SK-N-SH treated with all-trans-retinoic acid at 6 μM for 48 hours (cell line): ENCODE results near the gene OLFML2A.
"Not testable (repeated sequence)": the region's sequence is repeated elsewhere in the genome, so short reads cannot be mapped to it uniquely, and the experiment has no call there.

ENCODE experiments used
- ATAC-seq: fragments of 200-7000 bp; cut with Tn5 transposase; 3 replicates; pipeline ENCODE4 v1.9.1; 2020; ENCODE audit warnings: mild to moderate bottlenecking, moderate library complexity
- ARNTL ChIP-seq: fragments of 450-650 bp; formaldehyde crosslinking; IDR thresholded peaks from 2 replicates; pipeline ENCODE4 v1.5.0; 2020; ENCODE audit warnings: low read depth, mild to moderate bottlenecking, moderate library complexity, borderline replicate concordance
- BACH2 ChIP-seq: fragments of 250-450 bp; sonication (Bioruptor Pico); IDR thresholded peaks from 2 replicates; pipeline ENCODE4 v1.9.0; 2021; ENCODE audit warnings: mild to moderate bottlenecking, borderline replicate concordance
- CSDC2 ChIP-seq: fragments of 250-450 bp; sonication (Bioruptor Pico); IDR thresholded peaks from 2 replicates; pipeline ENCODE4 v1.5.0; 2020; ENCODE audit warnings: mild to moderate bottlenecking, moderate library complexity
- ESRRG ChIP-seq: fragments of 250-450 bp; sonication (Bioruptor Pico); IDR thresholded peaks from 2 replicates; pipeline ENCODE4 v1.6.1; 2021; ENCODE audit warnings: mild to moderate bottlenecking
- GLIS3 ChIP-seq: fragments of 250-450 bp; sonication (Bioruptor Pico); IDR thresholded peaks from 2 replicates; pipeline ENCODE4 v1.5.0; 2020; ENCODE audit warnings: mild to moderate bottlenecking, moderate library complexity
- ISL1 ChIP-seq: fragments of 250-450 bp; sonication (Bioruptor Pico); IDR thresholded peaks from 2 replicates; pipeline ENCODE4 v2.1.2; 2022; ENCODE audit warnings: mild to moderate bottlenecking, moderate library complexity
- OSR1 ChIP-seq: fragments of 250-450 bp; sonication (Bioruptor Pico); IDR thresholded peaks from 2 replicates; pipeline ENCODE4 v1.8.0; 2022; ENCODE audit warnings: moderate library complexity, mild to moderate bottlenecking, inconsistent platforms
- PPARA ChIP-seq: fragments of 250-450 bp; sonication (Bioruptor Pico); IDR thresholded peaks from 2 replicates; pipeline ENCODE4 v1.5.0; 2020; ENCODE audit warnings: mild to moderate bottlenecking, borderline replicate concordance
- SNAI2 ChIP-seq: fragments of 250-450 bp; sonication (Bioruptor Pico); IDR thresholded peaks from 2 replicates; pipeline ENCODE4 v1.5.0; 2020; ENCODE audit warnings: mild to moderate bottlenecking, moderate library complexity
- TCF4 ChIP-seq: fragments of 250-450 bp; sonication (Bioruptor Pico); IDR thresholded peaks from 2 replicates; pipeline ENCODE4 v1.8.0; 2021; ENCODE audit warnings: mild to moderate bottlenecking, moderate library complexity, borderline replicate concordance
- TOX ChIP-seq: fragments of 250-450 bp; sonication (Bioruptor Pico); IDR thresholded peaks from 2 replicates; pipeline ENCODE4 v1.8.0; 2021; ENCODE audit warnings: mild to moderate bottlenecking, moderate library complexity, borderline replicate concordance
- ZC3H10 ChIP-seq: fragments of 250-450 bp; sonication (Bioruptor Pico); IDR thresholded peaks from 2 replicates; pipeline ENCODE4 v1.5.1; 2021; ENCODE audit warnings: mild to moderate bottlenecking, moderate library complexity
- ZFP3 ChIP-seq: fragments of 250-450 bp; sonication (Bioruptor Pico); IDR thresholded peaks from 2 replicates; pipeline ENCODE4 v1.5.0; 2020; ENCODE audit warnings: mild to moderate bottlenecking, moderate library complexity
- ZFP30 ChIP-seq: fragments of 450-650 bp; formaldehyde crosslinking; IDR thresholded peaks from 2 replicates; pipeline ENCODE4 v1.5.0; 2022; ENCODE audit warnings: mild to moderate bottlenecking, moderate library complexity
- ZNF565 ChIP-seq: fragments of 450-650 bp; formaldehyde crosslinking; conservative IDR thresholded peaks from 2 replicates; pipeline ENCODE4 v1.5.0; 2020; ENCODE audit warnings: low read depth, mild to moderate bottlenecking, moderate library complexity
- ZNF70 ChIP-seq: fragments of 450-650 bp; formaldehyde crosslinking; IDR thresholded peaks from 2 replicates; pipeline ENCODE4 v1.5.0; 2020; ENCODE audit warnings: mild to moderate bottlenecking, moderate library complexity
- ZNF8 ChIP-seq: fragments of 450-650 bp; formaldehyde crosslinking; IDR thresholded peaks from 2 replicates; pipeline ENCODE4 v1.5.0; 2020; ENCODE audit warnings: mild to moderate bottlenecking, moderate library complexity
- TF ChIP-seq, protein P1 (sequence below): fragments of 250-450 bp; sonication (Bioruptor Pico); IDR thresholded peaks from 2 replicates; pipeline ENCODE4 v1.8.0; 2021; ENCODE audit warnings: low read depth, mild to moderate bottlenecking, moderate library complexity, borderline replicate concordance
- TF ChIP-seq, protein P2 (sequence below): fragments of 250-450 bp; sonication (Bioruptor Pico); IDR thresholded peaks from 2 replicates; pipeline ENCODE4 v1.5.1; 2020; ENCODE audit warnings: low read depth, mild to moderate bottlenecking, moderate library complexity
- TF ChIP-seq, protein P3 (sequence below): fragments of 250-450 bp; sonication (Bioruptor Pico); IDR thresholded peaks from 2 replicates; pipeline ENCODE4 v1.8.0; 2020; ENCODE audit warnings: mild to moderate bottlenecking, moderate library complexity, borderline replicate concordance
- TF ChIP-seq, protein P4 (sequence below): fragments of 250-450 bp; sonication (Bioruptor Pico); IDR thresholded peaks from 2 replicates; pipeline ENCODE4 v1.5.0; 2020; ENCODE audit warnings: mild to moderate bottlenecking, moderate library complexity
- TF ChIP-seq, protein P5 (sequence below): fragments of 250-450 bp; sonication (Bioruptor Pico); IDR thresholded peaks from 2 replicates; pipeline ENCODE4 v1.5.1; 2021; ENCODE audit warnings: mild to moderate bottlenecking, moderate library complexity

Gene OLFML2A

GRCh38 chr9:124835026-124835557 is 58.2 kb downstream of the OLFML2A start:
- TF ChIP-seq CSDC2: no peak
- TF ChIP-seq ISL1 (CRISPR knock-in tag): no peak
- TF ChIP-seq ZC3H10 (CRISPR knock-in tag): no peak
- TF ChIP-seq ZNF565 (CRISPR knock-in tag): no peak
- no peak for TF ChIP-seq GLIS3
- TF ChIP-seq TOX (CRISPR knock-in tag): no peak
- no peak for TF ChIP-seq SNAI2 (CRISPR knock-in tag)
- no peak for TF ChIP-seq ESRRG (CRISPR knock-in tag)
- TF ChIP-seq ZFP30: no peak
- no peak for TF ChIP-seq ZFP3 (CRISPR knock-in tag)
- peak; percentile 65 for ATAC-seq

DNA sequence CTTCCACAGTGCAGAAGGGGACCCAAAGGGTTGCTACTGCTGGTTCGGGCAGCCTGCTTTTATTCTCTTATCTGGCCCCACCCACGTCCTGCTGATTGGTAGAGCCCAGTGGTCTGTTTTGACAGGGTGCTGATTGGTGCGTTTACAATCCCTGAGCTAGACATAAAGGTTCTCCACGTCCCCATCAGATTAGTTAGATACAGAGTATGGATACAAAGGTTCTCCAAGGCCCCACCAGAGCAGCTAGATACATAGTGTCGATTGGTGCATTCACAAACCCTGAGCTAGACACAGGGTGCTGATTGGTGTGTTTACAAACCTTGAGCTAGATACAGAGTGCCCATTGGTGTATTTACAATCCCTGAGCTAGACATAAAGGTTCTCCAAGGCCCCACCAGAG is 61.2 kb downstream of the OLFML2A start:
- ATAC-seq: not testable (repeated sequence)

GRCh38 chr9:124838567-124839275 is 61.8 kb downstream of the OLFML2A start:
- not testable (repeated sequence) for ATAC-seq

DNA sequence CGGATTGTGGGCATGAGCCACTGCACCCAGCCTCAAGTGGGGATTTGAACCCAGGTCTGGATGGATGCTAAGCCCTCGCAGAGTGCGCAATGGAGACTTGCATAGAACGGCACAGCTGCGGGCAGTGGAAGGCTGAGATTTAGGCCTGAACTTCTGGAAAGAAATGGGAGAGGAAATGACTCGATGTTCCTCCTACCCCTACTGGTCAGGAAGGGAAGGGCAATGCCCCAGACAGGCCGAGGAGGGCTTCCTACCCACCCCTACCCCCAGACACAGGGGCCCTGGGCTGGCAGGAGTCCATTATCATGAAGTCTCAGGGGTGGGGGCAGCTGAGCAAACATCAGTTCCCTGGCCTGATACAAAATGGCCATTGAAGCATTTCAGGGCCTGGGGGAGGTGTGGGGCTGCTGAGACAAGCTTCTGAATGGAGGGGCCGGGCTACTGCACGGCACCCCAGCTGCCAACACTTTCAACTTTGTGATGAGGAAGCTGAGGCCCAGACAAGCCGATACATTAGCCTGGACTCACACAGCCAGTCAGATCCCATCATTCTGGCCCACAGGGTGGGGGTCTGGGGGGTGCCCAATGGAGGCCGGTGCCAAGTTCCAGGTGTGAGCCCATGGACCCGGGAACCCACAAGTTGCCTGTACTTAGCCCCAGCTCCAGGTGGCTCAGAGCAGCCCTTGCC is 62.8 kb downstream of the OLFML2A start:
- peak; percentile 67 for ATAC-seq

More for the DNA sequence above, 62.8 kb downstream of the OLFML2A start:
- TF ChIP-seq, protein P1, sequence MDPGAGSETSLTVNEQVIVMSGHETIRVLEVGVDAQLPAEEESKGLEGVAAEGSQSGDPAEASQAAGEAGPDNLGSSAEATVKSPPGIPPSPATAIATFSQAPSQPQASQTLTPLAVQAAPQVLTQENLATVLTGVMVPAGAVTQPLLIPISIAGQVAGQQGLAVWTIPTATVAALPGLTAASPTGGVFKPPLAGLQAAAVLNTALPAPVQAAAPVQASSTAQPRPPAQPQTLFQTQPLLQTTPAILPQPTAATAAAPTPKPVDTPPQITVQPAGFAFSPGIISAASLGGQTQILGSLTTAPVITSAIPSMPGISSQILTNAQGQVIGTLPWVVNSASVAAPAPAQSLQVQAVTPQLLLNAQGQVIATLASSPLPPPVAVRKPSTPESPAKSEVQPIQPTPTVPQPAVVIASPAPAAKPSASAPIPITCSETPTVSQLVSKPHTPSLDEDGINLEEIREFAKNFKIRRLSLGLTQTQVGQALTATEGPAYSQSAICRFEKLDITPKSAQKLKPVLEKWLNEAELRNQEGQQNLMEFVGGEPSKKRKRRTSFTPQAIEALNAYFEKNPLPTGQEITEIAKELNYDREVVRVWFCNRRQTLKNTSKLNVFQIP (CRISPR knock-in tag): no peak
- TF ChIP-seq ARNTL (CRISPR knock-in tag) (no peak), TCF4 (CRISPR knock-in tag) (no peak), CSDC2 (no peak), ZNF565 (CRISPR knock-in tag) (no peak), ISL1 (CRISPR knock-in tag) (no peak), ZNF70 (CRISPR knock-in tag) (no peak), TOX (CRISPR knock-in tag) (no peak), ZFP3 (CRISPR knock-in tag) (no peak), BACH2 (CRISPR knock-in tag) (no peak), OSR1 (CRISPR knock-in tag) (no peak), ESRRG (CRISPR knock-in tag) (no peak), ZNF8 (no peak), PPARA (CRISPR knock-in tag) (no peak), SNAI2 (CRISPR knock-in tag) (no peak), ZFP30 (no peak)
- TF ChIP-seq, protein P2, sequence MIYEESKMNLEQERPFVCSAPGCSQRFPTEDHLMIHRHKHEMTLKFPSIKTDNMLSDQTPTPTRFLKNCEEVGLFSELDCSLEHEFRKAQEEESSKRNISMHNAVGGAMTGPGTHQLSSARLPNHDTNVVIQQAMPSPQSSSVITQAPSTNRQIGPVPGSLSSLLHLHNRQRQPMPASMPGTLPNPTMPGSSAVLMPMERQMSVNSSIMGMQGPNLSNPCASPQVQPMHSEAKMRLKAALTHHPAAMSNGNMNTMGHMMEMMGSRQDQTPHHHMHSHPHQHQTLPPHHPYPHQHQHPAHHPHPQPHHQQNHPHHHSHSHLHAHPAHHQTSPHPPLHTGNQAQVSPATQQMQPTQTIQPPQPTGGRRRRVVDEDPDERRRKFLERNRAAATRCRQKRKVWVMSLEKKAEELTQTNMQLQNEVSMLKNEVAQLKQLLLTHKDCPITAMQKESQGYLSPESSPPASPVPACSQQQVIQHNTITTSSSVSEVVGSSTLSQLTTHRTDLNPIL: no peak
- TF ChIP-seq, protein P3, sequence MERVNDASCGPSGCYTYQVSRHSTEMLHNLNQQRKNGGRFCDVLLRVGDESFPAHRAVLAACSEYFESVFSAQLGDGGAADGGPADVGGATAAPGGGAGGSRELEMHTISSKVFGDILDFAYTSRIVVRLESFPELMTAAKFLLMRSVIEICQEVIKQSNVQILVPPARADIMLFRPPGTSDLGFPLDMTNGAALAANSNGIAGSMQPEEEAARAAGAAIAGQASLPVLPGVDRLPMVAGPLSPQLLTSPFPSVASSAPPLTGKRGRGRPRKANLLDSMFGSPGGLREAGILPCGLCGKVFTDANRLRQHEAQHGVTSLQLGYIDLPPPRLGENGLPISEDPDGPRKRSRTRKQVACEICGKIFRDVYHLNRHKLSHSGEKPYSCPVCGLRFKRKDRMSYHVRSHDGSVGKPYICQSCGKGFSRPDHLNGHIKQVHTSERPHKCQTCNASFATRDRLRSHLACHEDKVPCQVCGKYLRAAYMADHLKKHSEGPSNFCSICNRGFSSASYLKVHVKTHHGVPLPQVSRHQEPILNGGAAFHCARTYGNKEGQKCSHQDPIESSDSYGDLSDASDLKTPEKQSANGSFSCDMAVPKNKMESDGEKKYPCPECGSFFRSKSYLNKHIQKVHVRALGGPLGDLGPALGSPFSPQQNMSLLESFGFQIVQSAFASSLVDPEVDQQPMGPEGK: no peak
- TF ChIP-seq, protein P4, sequence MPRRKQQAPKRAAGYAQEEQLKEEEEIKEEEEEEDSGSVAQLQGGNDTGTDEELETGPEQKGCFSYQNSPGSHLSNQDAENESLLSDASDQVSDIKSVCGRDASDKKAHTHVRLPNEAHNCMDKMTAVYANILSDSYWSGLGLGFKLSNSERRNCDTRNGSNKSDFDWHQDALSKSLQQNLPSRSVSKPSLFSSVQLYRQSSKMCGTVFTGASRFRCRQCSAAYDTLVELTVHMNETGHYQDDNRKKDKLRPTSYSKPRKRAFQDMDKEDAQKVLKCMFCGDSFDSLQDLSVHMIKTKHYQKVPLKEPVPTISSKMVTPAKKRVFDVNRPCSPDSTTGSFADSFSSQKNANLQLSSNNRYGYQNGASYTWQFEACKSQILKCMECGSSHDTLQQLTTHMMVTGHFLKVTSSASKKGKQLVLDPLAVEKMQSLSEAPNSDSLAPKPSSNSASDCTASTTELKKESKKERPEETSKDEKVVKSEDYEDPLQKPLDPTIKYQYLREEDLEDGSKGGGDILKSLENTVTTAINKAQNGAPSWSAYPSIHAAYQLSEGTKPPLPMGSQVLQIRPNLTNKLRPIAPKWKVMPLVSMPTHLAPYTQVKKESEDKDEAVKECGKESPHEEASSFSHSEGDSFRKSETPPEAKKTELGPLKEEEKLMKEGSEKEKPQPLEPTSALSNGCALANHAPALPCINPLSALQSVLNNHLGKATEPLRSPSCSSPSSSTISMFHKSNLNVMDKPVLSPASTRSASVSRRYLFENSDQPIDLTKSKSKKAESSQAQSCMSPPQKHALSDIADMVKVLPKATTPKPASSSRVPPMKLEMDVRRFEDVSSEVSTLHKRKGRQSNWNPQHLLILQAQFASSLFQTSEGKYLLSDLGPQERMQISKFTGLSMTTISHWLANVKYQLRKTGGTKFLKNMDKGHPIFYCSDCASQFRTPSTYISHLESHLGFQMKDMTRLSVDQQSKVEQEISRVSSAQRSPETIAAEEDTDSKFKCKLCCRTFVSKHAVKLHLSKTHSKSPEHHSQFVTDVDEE (CRISPR knock-in tag): no peak
- TF ChIP-seq, protein P5, sequence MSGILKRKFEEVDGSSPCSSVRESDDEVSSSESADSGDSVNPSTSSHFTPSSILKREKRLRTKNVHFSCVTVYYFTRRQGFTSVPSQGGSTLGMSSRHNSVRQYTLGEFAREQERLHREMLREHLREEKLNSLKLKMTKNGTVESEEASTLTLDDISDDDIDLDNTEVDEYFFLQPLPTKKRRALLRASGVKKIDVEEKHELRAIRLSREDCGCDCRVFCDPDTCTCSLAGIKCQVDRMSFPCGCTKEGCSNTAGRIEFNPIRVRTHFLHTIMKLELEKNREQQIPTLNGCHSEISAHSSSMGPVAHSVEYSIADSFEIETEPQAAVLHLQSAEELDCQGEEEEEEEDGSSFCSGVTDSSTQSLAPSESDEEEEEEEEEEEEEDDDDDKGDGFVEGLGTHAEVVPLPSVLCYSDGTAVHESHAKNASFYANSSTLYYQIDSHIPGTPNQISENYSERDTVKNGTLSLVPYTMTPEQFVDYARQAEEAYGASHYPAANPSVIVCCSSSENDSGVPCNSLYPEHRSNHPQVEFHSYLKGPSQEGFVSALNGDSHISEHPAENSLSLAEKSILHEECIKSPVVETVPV (CRISPR knock-in tag): no peak
